Endothelial cell (in vitro differentiated cells): ENCODE results near the gene NID2. TPM values are rescaled to one million over a fixed set of nuclear protein-coding genes. Genes with fewer than 3 reads are reported as not detected.

Experiments used
- DNase-seq: peaks from one replicate; pipeline ENCODE4 v3.0.0; 2021; ENCODE audit warnings: low spot score
- H3K27ac Mint-ChIP-seq: one replicate; pipeline ENCODE4 v1.8.0; 2021; ENCODE audit warnings: mixed read lengths, inconsistent platforms; ENCODE audit not compliant: unreplicated experiment
- H3K27me3 Mint-ChIP-seq: one replicate; pipeline ENCODE4 v1.8.0; 2021; ENCODE audit warnings: mild to moderate bottlenecking, moderate library complexity, mixed read lengths, inconsistent platforms; ENCODE audit not compliant: unreplicated experiment
- H3K36me3 Mint-ChIP-seq: one replicate; pipeline ENCODE4 v1.8.0; 2021; ENCODE audit warnings: mild to moderate bottlenecking, low read depth, mixed read lengths, inconsistent platforms; ENCODE audit not compliant: unreplicated experiment
- H3K4me1 Mint-ChIP-seq: one replicate; pipeline ENCODE4 v1.8.0; 2021; ENCODE audit warnings: mild to moderate bottlenecking, mixed read lengths, inconsistent platforms; ENCODE audit not compliant: unreplicated experiment
- H3K4me3 Mint-ChIP-seq: one replicate; pipeline ENCODE4 v1.8.0; 2021; ENCODE audit warnings: mild to moderate bottlenecking, mixed read lengths, inconsistent platforms; ENCODE audit not compliant: unreplicated experiment
- H3K9me3 Mint-ChIP-seq: one replicate; pipeline ENCODE4 v1.8.0; 2021; ENCODE audit warnings: mixed read lengths, inconsistent platforms; ENCODE audit not compliant: unreplicated experiment
- total RNA-seq: library from RNA; stranded (reverse); fragmentation: NEBNext Ultra II Directional; extraction: Animal tissue kit (Norgen Biotek cat#: 25700); gene quantifications from one replicate; pipeline ENCODE4 v1.2.1, GENCODE V29; 2021; ENCODE audit not compliant: unreplicated experiment
- TF ChIP-seq, protein P1 (sequence below): fragments of 200-600 bp; sonication (generic); IDR thresholded peaks from one replicate; pipeline ENCODE4 v1.5.0; 2021; ENCODE audit warnings: antibody characterized with exemption; ENCODE audit not compliant: unreplicated experiment

Gene NID2
- total RNA-seq, 1 donor from 2014 or later = 80.8 TPM

DNA sequence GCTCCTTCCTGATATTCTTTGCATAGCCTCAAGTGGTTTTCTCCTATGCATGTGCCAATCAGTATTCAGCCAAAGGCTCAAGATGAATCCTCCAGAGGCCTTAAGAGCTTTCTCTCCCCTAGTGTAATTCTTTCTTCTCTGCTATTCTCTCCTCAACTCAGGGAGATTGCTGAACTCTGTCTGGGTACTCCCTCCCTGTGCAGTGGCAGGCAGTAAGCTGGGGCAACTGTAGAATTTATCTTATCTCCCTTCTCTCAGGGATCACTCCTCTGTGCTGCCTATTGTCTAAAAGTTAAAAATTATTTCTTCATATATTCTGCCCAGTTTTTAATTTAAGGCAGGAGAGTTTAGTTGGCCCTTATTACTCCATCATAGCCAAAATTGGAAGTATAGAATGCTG is 108.0 kb downstream of the NID2 start:
- H3K4me3 Mint-ChIP-seq = no peak overlapping the region
- no peaks in the 10 kb centered on the region for H3K9me3 Mint-ChIP-seq
- H3K4me1 Mint-ChIP-seq = peaks cover 5% of the 10 kb centered on the region
- no peak for DNase-seq
- H3K27me3 Mint-ChIP-seq = peaks cover 2% of the 10 kb centered on the region
- H3K27ac Mint-ChIP-seq = no peak overlapping the region
- TF ChIP-seq, protein P1, sequence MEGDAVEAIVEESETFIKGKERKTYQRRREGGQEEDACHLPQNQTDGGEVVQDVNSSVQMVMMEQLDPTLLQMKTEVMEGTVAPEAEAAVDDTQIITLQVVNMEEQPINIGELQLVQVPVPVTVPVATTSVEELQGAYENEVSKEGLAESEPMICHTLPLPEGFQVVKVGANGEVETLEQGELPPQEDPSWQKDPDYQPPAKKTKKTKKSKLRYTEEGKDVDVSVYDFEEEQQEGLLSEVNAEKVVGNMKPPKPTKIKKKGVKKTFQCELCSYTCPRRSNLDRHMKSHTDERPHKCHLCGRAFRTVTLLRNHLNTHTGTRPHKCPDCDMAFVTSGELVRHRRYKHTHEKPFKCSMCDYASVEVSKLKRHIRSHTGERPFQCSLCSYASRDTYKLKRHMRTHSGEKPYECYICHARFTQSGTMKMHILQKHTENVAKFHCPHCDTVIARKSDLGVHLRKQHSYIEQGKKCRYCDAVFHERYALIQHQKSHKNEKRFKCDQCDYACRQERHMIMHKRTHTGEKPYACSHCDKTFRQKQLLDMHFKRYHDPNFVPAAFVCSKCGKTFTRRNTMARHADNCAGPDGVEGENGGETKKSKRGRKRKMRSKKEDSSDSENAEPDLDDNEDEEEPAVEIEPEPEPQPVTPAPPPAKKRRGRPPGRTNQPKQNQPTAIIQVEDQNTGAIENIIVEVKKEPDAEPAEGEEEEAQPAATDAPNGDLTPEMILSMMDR = no peak
- H3K36me3 Mint-ChIP-seq = peaks cover 33% of the 10 kb centered on the region

DNA sequence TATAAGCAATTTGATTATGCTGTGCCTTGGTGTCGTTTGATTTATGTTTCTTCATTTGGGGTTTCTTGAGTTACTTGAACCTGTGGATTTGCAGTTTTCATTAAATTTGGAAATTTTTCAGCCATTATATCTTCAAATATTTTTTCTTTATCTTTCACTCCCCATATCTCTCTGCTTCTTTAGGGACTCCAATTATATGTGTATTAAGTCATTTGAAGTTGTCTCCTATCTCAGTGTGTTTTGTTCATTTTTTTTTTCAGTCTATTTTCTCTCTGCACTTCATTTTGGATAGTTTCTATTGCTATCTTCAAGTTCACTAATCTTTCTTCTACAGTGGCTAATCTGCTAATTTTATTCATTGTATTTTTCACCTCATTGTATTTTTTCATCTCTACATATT is 108.9 kb downstream of the NID2 start:
- no peak for DNase-seq
- H3K27me3 Mint-ChIP-seq = peaks cover 2% of the 10 kb centered on the region
- TF ChIP-seq, protein P1 = no peak
- peaks cover 5% of the 10 kb centered on the region for H3K4me1 Mint-ChIP-seq
- no peak overlapping the region for H3K27ac Mint-ChIP-seq
- no peaks in the 10 kb centered on the region for H3K9me3 Mint-ChIP-seq
- peaks cover 33% of the 10 kb centered on the region for H3K36me3 Mint-ChIP-seq
- peak overlapping the region; percentile 21 for H3K4me3 Mint-ChIP-seq

DNA sequence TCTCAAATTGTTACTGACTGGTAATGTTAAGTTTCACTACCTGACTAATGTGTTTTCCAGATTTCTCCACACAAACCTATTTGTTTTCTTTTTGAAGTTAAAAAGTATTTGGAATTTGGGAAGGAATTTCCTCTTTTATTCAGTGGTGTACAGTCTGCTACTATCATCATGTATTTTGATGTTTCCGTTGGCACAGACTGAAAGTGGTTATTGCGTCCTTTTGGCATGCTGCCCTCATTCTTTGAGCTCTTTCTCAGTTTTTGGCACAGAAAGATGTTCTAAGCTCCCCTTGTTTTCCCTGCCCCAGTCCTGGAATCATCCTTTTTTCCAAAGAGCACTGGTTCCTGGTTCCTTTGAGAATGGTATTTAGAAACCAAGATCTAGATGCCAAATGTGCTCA is 110.9 kb downstream of the NID2 start:
- Mint-ChIP-seq H3K36me3 (peaks cover 33% of the 10 kb centered on the region), H3K9me3 (no peaks in the 10 kb centered on the region), H3K4me1 (peaks cover 3% of the 10 kb centered on the region), H3K27ac (no peak overlapping the region), H3K27me3 (peaks cover 2% of the 10 kb centered on the region), H3K4me3 (no peak overlapping the region)
- TF ChIP-seq, protein P1 = no peak
- DNase-seq = no peak

Other genes with a start within 250 kb of the NID2 start
- 80.8 TPM for gene GNG2, start 208.4 kb downstream of the NID2 start, total RNA-seq
- gene RTRAF, start 79.5 kb downstream of the NID2 start, total RNA-seq = 260 TPM
- 0.23 TPM for gene PTGDR, start 198.6 kb upstream of the NID2 start, total RNA-seq
- not detected for gene PTGER2, start 245.3 kb upstream of the NID2 start, total RNA-seq